Hepatocyte (in vitro differentiated cells): ENCODE data around the gene CACNG4.

ENCODE experiments used
- EZH2 ChIP-seq: fragments of 200-600 bp; sonication (generic); IDR thresholded peaks from 2 replicates; pipeline ENCODE4 v1.6.1; 2016; ENCODE audit warnings: antibody characterized with exemption, mild to moderate bottlenecking, borderline replicate concordance
- EZH2phosphoT487 ChIP-seq: fragments of 200-600 bp; sonication (generic); IDR thresholded peaks from one replicate; pipeline ENCODE4 v1.6.1; 2018; ENCODE audit warnings: antibody characterized with exemption, mild to moderate bottlenecking, low read depth, moderate library complexity; ENCODE audit not compliant: unreplicated experiment, severe bottlenecking
- TF ChIP-seq, protein P1 (sequence below): fragments of 200-600 bp; sonication (generic); IDR thresholded peaks from 2 replicates; pipeline ENCODE4 v1.5.1; 2016; ENCODE audit warnings: antibody characterized with exemption, mild to moderate bottlenecking; ENCODE audit not compliant: poor library complexity

DNA sequence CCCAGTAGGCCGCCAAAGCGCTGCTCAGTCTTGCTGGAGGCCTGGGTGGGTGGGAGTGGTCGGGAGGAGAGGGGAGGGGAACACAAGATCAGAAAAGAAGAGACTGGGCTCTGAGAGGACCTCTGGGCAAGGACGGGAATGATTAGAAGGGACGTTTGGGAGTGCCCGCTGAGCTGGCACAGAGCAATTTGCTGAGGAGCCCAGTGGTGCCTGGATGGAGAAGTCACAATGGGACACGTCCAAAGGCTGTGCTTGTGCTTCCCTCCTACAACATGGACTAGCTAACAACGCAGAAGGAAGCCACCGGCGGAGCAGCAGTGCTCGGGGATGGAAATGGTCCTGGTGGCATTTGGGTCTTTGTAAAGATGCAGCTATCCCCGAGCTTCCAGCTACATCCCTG, 45.6 kb upstream of the CACNG4 start:
- TF ChIP-seq, protein P1, sequence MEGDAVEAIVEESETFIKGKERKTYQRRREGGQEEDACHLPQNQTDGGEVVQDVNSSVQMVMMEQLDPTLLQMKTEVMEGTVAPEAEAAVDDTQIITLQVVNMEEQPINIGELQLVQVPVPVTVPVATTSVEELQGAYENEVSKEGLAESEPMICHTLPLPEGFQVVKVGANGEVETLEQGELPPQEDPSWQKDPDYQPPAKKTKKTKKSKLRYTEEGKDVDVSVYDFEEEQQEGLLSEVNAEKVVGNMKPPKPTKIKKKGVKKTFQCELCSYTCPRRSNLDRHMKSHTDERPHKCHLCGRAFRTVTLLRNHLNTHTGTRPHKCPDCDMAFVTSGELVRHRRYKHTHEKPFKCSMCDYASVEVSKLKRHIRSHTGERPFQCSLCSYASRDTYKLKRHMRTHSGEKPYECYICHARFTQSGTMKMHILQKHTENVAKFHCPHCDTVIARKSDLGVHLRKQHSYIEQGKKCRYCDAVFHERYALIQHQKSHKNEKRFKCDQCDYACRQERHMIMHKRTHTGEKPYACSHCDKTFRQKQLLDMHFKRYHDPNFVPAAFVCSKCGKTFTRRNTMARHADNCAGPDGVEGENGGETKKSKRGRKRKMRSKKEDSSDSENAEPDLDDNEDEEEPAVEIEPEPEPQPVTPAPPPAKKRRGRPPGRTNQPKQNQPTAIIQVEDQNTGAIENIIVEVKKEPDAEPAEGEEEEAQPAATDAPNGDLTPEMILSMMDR = no peak
- TF ChIP-seq EZH2 = no peak
- TF ChIP-seq EZH2phosphoT487 = no peak
